GM19324 (cell line): ENCODE measurements around the gene CDSN.

Source experiments
- ATAC-seq: cut with Tn5 transposase; IDR thresholded peaks from one replicate; pipeline ENCODE4 v1.9.1; 2021; ENCODE audit warnings: mild to moderate bottlenecking, moderate library complexity; ENCODE audit not compliant: unreplicated experiment, low FRiP score

Gene CDSN

DNA sequence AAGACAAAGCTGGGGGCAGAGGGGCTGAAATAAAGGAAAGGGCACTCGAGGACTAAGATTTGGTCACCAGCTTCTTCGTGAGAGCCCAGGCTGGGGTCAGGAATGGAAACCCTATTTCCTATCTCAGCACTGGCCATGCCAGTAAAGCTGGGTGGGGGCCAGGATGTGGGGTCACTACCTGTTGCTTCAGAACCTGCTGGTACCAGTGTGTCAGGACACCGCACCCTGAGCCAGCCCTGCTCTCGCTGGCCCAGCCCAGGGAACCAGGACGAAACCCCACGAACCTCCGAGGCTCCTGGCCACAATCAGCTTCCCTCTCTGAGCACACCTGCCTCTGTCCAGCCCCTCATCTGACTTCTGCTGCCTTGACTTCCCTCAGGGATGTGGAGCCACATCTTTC lies 2.1 kb downstream of the CDSN start:
- no peak for ATAC-seq

- no peak for ATAC-seq
Measured at GRCh38 chr6:31116661-31117385, 3.4 kb downstream of the CDSN start.

GRCh38 chr6:31115941-31116560 lies 4.2 kb downstream of the CDSN start:
- no peak for ATAC-seq

DNA sequence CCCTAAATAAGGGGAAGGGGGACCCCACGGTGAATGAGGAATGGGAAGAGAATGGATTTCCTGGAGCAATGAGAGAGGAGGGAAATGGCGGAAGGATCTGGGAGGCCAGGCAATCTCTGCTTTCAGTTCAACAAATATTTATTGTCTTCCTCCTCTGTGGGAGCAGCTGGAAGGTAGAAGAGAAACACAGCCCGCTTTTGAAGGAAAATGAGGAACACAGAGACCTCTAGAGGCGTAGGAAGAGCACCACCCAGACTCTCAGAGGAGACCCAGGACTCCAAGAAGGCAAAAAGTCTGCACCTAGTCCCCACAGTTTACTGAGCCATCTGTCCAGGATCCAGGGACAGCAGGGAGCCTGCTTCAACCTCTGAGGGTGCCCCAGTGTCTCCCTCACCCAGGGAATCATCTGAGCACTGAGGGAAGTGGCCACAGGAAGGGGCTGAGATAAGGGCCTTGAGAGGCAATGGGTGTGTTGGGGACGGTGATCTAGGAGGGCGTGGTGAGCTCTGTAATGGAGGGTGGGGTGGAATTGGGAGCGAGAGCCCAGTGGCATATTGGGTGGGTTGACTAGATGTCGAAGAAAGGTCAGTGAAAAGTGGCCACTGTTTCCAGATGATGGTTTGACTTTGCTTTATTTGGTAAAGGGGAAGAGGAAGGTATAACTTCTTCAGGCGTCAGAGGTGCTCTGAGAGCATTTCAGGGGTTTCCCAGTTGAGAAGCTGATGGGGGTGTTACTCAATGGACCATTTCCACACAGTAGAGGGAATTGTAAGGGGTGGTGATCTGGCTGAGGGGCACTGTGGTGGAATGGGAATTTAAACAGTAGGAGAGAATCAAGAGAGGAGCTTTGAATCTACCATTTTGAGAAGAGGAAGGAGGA lies 5.0 kb downstream of the CDSN start:
- ATAC-seq: no peak

DNA sequence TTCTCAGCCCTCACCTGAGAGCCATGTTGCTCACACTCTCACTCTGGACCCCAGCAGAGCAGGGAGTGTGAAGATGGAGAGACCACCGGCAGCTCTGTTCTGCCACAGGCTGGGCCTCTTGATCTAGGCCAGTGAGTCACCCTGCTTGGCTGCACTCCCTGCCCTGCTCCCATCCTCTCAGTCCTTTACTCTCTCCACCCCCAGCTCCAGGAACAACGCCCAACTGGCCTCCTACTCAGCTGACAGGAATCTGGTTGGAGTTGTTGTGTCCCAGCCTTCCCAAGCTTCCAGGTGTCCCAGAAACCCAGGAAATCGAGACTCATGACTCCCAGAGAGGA lies 5.7 kb downstream of the CDSN start, which contains the start of gene PSORS1C1:
Gene PSORS1C1 (plus strand): TSS at position 260 of the 338 bp plus-strand sequence. CDS start 14,833 bp downstream, outside the sequence.
- ATAC-seq: no peak

DNA sequence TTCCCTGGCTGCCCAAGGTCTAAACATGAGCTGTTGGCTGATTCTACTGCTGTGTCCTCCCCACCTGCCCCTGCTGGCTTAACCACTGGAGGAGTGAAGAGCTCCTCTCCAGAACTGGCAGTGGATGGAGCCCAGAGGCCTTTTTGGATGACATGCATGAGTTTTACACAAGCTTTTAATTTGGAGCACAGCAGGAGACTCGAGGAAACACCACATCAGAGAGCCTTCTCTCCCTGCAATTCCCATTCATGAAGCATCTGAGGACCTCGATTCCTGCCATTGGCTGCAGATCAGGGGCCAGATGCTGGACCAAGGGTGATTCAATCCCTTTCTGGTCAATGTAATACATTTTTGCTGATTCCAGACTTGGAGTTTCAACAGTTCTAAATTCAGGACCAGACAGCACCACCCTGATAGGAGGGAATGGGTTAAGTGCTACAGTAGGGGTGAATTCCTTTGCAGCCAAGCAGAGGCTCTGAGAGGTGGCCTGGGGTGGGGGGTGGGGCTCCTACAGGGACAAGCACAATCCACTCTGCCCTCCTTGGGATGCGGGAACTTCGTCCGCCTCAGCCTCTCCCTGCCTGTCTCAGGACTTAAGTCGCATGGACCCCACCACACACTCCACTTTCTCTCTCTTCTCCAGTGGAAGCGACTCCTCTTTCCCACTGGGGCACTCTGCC lies 6.2 kb downstream of the CDSN start:
- no peak for ATAC-seq

- no peak for ATAC-seq
Measured at GRCh38 chr6:31112478-31112877, 7.8 kb downstream of the CDSN start, which contains the start of gene C6orf15. Gene C6orf15 (minus strand): TSS chr6:31112575. CDS start chr6:31112555, 20 bp downstream.

DNA sequence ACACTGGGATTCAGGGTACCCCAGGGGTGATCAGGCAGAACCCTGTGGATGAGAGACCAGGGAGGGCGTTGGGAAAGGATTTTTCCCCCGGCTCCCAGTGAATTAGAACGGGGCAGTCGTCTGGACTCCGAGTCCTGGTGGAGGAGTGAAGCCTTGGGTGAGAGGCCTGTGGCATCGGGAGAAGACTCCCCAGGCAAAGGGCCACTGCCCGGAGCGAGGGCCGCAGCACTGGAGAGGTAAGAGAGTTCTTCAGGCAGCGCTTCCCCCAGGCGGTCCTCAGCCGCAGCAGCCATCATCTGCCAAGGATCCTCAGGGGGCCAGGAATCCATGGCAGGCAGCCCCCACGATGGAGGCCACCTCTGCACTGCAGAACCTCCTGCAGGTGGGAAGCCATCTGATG lies 8.5 kb downstream of the CDSN start:
- no peak for ATAC-seq

DNA sequence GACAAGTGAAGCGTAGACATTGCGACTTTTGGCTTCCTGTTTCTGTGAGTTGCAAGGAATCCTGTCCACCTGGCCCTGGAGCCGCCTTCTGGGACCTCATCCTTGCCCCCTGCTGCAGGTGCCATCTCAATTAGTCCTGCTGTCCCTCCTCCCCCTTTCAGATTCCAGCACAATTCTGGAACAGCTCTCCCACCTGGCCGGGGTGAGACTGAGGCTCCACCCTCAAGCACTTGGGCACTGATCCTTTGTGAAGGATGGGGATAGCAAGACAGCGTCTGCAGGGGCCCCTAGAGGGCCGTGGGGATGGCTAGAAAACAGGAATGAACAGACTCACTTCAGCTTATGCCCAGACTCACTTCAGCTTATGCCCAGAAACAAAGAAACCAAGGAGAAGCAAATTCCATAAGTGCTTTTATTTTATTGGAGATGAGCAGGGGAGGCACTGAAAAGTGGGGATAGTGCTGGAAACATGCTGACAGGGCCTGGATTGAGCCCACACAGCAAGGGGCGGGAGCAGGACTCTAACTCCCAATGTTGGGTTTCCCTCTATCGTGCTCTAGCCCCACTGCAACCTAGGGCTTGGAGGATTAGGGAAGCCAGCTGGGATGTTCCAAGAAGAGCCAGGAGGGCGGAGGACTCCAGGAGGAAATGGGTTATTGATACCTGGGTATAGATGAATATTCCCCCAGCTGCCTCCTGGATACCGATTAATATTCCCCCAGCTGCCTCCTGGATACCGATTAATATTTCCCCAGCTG lies 9.2 kb downstream of the CDSN start:
- no peak for ATAC-seq

GRCh38 chr6:31107052-31107451 lies 13.2 kb downstream of the CDSN start:
- ATAC-seq: no peak

- ATAC-seq: no peak
Measured at GRCh38 chr6:31103136-31103535, 17.1 kb downstream of the CDSN start.

- ATAC-seq: no peak
Measured at GRCh38 chr6:31098449-31098938, 21.8 kb downstream of the CDSN start.

- no peak for ATAC-seq
Measured at GRCh38 chr6:31096656-31097055, 23.6 kb downstream of the CDSN start.

- ATAC-seq: no peak
Measured at GRCh38 chr6:31096215-31096614, 24.0 kb downstream of the CDSN start.

DNA sequence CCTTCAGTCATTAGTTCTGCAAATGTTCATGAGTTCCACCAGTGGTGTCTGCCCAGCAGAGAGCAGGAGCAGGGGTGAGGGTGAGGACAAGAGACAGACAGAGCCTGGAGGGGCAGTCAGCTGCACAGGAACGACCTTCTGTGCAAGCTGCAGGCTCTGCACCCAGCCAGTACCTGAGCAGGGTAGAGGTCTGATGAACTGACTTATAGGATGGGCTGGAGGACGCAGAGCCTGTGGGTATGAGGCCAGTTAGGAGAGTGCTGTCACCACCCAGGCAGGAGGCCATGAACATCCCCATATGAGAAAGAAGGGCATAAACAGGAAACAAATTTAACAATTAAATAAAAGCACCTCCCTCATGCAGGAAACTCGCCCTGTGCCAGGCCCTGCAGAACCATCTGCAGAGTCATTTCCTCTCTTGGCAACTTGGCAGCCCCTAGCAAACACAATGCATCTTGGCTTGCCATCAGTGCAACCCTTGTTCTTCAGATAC lies 25.8 kb downstream of the CDSN start:
- ATAC-seq: no peak

DNA sequence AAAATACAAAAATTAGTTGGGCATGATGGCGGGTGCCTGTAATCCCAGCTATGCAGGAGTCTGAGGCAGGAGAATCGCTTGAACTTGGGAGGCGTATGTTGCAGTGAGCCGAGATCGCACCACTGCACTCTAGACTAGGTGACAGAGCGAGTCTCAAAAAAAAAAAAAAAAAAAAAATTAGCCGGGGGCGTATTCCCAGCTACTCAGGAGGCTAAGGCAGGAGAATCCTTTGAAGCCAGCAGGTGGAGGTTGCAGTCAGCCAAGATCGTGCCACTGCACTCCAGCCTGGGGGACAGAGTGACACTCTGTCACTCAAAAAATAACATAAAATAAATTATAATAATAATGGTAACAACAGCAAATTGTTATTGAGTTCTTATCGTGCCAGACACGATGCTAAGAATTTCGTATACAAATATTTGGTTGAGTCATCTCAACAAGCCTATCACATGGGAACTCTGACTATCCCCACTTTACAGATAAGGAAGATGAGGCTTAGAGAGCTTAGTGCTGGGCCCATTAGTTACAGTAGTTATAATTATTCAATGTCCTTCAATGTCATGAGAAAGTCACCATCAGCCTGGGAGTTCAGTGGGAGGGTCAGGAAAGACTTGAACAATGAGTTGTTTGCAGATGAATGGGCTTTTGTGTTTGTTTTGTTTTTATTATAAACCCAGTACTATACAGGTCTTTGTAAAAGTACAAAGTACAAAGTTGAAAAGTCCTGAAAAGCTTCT lies 27.3 kb downstream of the CDSN start:
- no peak for ATAC-seq

DNA sequence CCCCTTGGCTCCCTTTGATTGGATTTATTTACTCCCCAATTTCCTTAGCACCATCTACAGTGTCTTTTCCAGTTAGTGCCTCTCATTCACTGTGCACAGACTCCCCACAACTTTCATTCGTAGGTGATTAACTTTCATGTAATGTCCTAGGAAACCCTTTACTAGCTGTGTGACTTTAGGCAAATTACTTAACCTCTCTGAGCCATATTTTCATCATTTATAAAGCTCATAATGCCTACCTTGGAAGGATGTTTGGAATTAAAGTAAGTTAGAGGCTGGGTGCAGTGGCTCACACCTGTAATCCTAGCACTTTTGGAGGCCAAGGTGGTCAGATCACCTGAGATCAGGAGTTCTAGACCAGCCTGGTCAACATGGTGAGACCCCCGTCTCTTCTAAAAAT lies 28.0 kb downstream of the CDSN start:
- ATAC-seq: no peak

- ATAC-seq: no peak
Measured at GRCh38 chr6:31091680-31092079, 28.6 kb downstream of the CDSN start.

DNA sequence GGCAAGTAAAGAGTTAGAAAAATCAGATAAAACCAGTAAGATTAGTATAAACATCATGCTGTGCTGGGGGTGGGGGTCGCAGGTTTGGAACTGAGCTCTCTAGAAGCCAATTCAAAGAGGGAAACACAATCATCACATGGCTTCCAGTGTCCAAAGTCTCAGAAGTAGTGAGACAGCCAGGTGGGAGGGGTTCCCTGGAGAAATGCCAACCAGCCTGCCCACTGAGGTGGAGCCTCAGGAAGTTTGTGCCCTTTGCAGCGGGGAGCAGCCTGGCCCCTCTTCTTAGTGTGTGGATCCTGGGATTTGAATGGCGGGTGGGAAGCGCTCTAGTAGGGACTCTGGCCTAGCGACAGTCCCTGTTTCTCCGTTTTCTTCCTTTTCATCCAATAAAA lies 29.3 kb downstream of the CDSN start:
- no peak for ATAC-seq
